GM23338 (cell line): ENCODE data around the gene ARHGEF40. TPM values are rescaled to one million over a fixed set of nuclear protein-coding genes. Genes with fewer than 3 reads are reported as not detected.
A peak's percentile ranks its signal among the peaks of the same experiment; 100 is the strongest.

Source experiments
- ATAC-seq: fragments of 200-7000 bp; cut with Tn5 transposase; 3 replicates; pipeline ENCODE4 v1.9.1; 2020
- DNase-seq: peaks from one replicate; pipeline ENCODE4 v3.0.0-alpha.2; 2015; ENCODE audit warnings: low spot score
- H2AFZ ChIP-seq: fragments of 200-600 bp; sonication (generic); 2 replicates; pipeline ENCODE4 v1.8.0; 2016; ENCODE audit warnings: antibody characterized with exemption, mild to moderate bottlenecking, moderate library complexity
- H3F3A ChIP-seq: fragments of 200-600 bp; sonication (generic); replicated peaks from 2 replicates; pipeline ENCODE4 v1.8.0; 2017; ENCODE audit warnings: antibody characterized with exemption, mixed run types, low read depth
- H3K27ac ChIP-seq: fragments of 200-600 bp; sonication (generic); 2 replicates; pipeline ENCODE4 v1.6.1; 2016; ENCODE audit warnings: low read depth
- H3K27me3 ChIP-seq: fragments of 200-600 bp; sonication (generic); 2 replicates; pipeline ENCODE4 v1.8.0; 2016; ENCODE audit warnings: mild to moderate bottlenecking, mixed run types, moderate library complexity; ENCODE audit not compliant: insufficient read depth
- H3K36me3 ChIP-seq: fragments of 200-600 bp; sonication (generic); 2 replicates; pipeline ENCODE4 v1.8.0; 2016; ENCODE audit warnings: mild to moderate bottlenecking; ENCODE audit not compliant: insufficient read depth
- H3K4me1 ChIP-seq: fragments of 200-600 bp; sonication (generic); 2 replicates; pipeline ENCODE4 v1.8.0; 2016; ENCODE audit warnings: mild to moderate bottlenecking, moderate library complexity; ENCODE audit not compliant: insufficient read depth
- H3K4me2 ChIP-seq: fragments of 200-600 bp; sonication (generic); 2 replicates; pipeline ENCODE4 v1.7.1; 2017; ENCODE audit warnings: mixed run types
- H3K4me3 ChIP-seq: fragments of 200-600 bp; sonication (generic); 2 replicates; pipeline ENCODE4 v1.6.1; 2016; ENCODE audit warnings: mixed run types
- H3K79me2 ChIP-seq: fragments of 200-600 bp; sonication (generic); replicated peaks from 2 replicates; pipeline ENCODE4 v1.8.0; 2017; ENCODE audit warnings: mild to moderate bottlenecking; ENCODE audit not compliant: insufficient read depth
- H3K9me2 ChIP-seq: fragments of 200-600 bp; sonication (generic); 2 replicates; pipeline ENCODE4 v1.8.0; 2017; ENCODE audit not compliant: insufficient read depth
- H4K20me1 ChIP-seq: fragments of 200-600 bp; sonication (generic); replicated peaks from 2 replicates; pipeline ENCODE4 v1.8.0; 2017; ENCODE audit warnings: mild to moderate bottlenecking; ENCODE audit not compliant: insufficient read depth
- H3K27ac Mint-ChIP-seq: 2 replicates; pipeline ENCODE4 v1.8.0; 2020; ENCODE audit warnings: inconsistent platforms, mild to moderate bottlenecking, moderate library complexity, mixed read lengths
- H3K27me3 Mint-ChIP-seq: 3 replicates; pipeline ENCODE4 v1.8.0; 2022; ENCODE audit warnings: low read depth, mild to moderate bottlenecking, moderate library complexity, mixed read lengths, inconsistent platforms; ENCODE audit not compliant: insufficient read depth, poor library complexity
- H3K36me3 Mint-ChIP-seq: 3 replicates; pipeline ENCODE4 v1.8.0; 2021; ENCODE audit warnings: low read depth, mild to moderate bottlenecking, inconsistent platforms, moderate library complexity, mixed read lengths
- H3K4me1 Mint-ChIP-seq: 3 replicates; pipeline ENCODE4 v1.8.0; 2020; ENCODE audit warnings: mild to moderate bottlenecking, inconsistent platforms, mixed read lengths
- H3K4me3 Mint-ChIP-seq: 3 replicates; pipeline ENCODE4 v1.8.0; 2021; ENCODE audit warnings: moderate library complexity, mild to moderate bottlenecking, inconsistent platforms, mixed read lengths
- H3K9me3 Mint-ChIP-seq: 3 replicates; pipeline ENCODE4 v1.8.0; 2020; ENCODE audit warnings: moderate library complexity, mild to moderate bottlenecking, inconsistent platforms, mixed read lengths
- CREB1 ChIP-seq: fragments of 250-450 bp; sonication (Bioruptor Pico); IDR thresholded peaks from 2 replicates; pipeline ENCODE4 v1.5.0; 2020; ENCODE audit warnings: low read depth, mild to moderate bottlenecking, moderate library complexity
- ETS1 ChIP-seq: IDR thresholded peaks from 2 replicates; pipeline ENCODE4 v1.6.1; 2016; ENCODE audit warnings: antibody characterized with exemption
- EZH2 ChIP-seq: fragments of 200-600 bp; sonication (generic); IDR thresholded peaks from one replicate; pipeline ENCODE4 v1.8.0; 2017; ENCODE audit warnings: antibody characterized with exemption, mild to moderate bottlenecking, low read depth; ENCODE audit not compliant: unreplicated experiment
- EZH2phosphoT487 ChIP-seq: fragments of 200-600 bp; sonication (generic); IDR thresholded peaks from one replicate; pipeline ENCODE4 v1.8.1; 2018; ENCODE audit warnings: antibody characterized with exemption; ENCODE audit not compliant: unreplicated experiment
- JUNB ChIP-seq: IDR thresholded peaks from one replicate; pipeline ENCODE4 v1.6.1; 2016; ENCODE audit warnings: antibody characterized with exemption; ENCODE audit not compliant: unreplicated experiment
- NANOG ChIP-seq: IDR thresholded peaks from 2 replicates; pipeline ENCODE4 v1.6.1; 2016; ENCODE audit warnings: antibody characterized with exemption, borderline replicate concordance
- POLR2AphosphoS5 ChIP-seq: IDR thresholded peaks from 2 replicates; pipeline ENCODE4 v1.6.1; 2016; ENCODE audit warnings: antibody characterized with exemption, low read depth
- STAT1 ChIP-seq: IDR thresholded peaks from one replicate; pipeline ENCODE4 v1.6.1; 2016; ENCODE audit warnings: antibody characterized with exemption; ENCODE audit not compliant: unreplicated experiment
- ZNF114 ChIP-seq: fragments of 250-450 bp; sonication (Bioruptor Pico); IDR thresholded peaks from 2 replicates; pipeline ENCODE4 v1.5.0; 2020; ENCODE audit warnings: mild to moderate bottlenecking, moderate library complexity
- ZNF331 ChIP-seq: fragments of 250-450 bp; sonication (Bioruptor Pico); IDR thresholded peaks from 2 replicates; pipeline ENCODE4 v1.5.0; 2020; ENCODE audit warnings: low read depth, mild to moderate bottlenecking, moderate library complexity
- polyA plus RNA-seq: library from polyadenylated mRNA; unstranded; fragments of >200 nt; fragmentation: Nextera tagmentation; extraction: Ambion mirVana; gene quantifications from 2 replicates; pipeline ENCODE4 v1.2.1, GENCODE V29; 2016
- total RNA-seq: library from RNA; depleted of rRNA; stranded (reverse); fragments of >200 nt; shearing (Covaris generic); gene quantifications from 2 replicates; pipeline ENCODE4 v1.2.3, GENCODE V29; 2014
- TF ChIP-seq, protein P1 (sequence below): IDR thresholded peaks from one replicate; pipeline ENCODE4 v1.6.1; 2018; ENCODE audit warnings: antibody characterized with exemption; ENCODE audit not compliant: unreplicated experiment
- TF ChIP-seq, protein P2 (sequence below): fragments of 250-450 bp; sonication (Bioruptor Pico); IDR thresholded peaks from 2 replicates; pipeline ENCODE4 v1.5.0; 2020; ENCODE audit warnings: mild to moderate bottlenecking, moderate library complexity
- TF ChIP-seq, protein P3 (sequence below), 2 experiments: fragments of 200-600 bp in 1 of 2; sonication (generic) in 1 of 2; conservative IDR thresholded peaks; 2 replicates each; pipeline versions ENCODE4 v1.5.1 to v1.6.1; 2016 to 2017; ENCODE audit warnings: antibody characterized with exemption in 2 of 2, low read depth in 2 of 2, mild to moderate bottlenecking in 2 of 2, moderate library complexity in 1 of 2

Gene ARHGEF40
- total and polyA plus RNA-seq, 2 experiments from 2014 or later = 17.7 to 44.6 TPM

GRCh38 chr14:21096978-21097635, 27.0 kb downstream of the ARHGEF40 start:
- H3K4me1 ChIP-seq = peaks cover 50% of the 10 kb centered on the region
- no peak for ATAC-seq

More at GRCh38 chr14:21096978-21097635, 27.0 kb downstream of the ARHGEF40 start:
- Histone ChIP-seq H3K9me2 (no peaks in the 10 kb centered on the region), H3K4me2 (peak overlapping the region; percentile 98), H4K20me1 (peaks cover 4% of the 10 kb centered on the region; the same call in 1 of the 2 replicates), H3K36me3 (peaks cover 3% of the 10 kb centered on the region), H3K27ac (peak overlapping the region; percentile 88), H3K27me3 (no peaks in the 10 kb centered on the region), H3K4me3 (peak overlapping the region; percentile 84), H3K79me2 (peaks cover 51% of the 10 kb centered on the region), H3F3A (peaks cover 27% of the 10 kb centered on the region), H2AFZ (no peak overlapping the region)
- peaks cover 76% of the 10 kb centered on the region for H3K4me1 Mint-ChIP-seq
- peak overlapping the region; percentile 92 for H3K4me3 Mint-ChIP-seq
- no peak for TF ChIP-seq EZH2phosphoT487
- TF ChIP-seq ZNF114 (CRISPR knock-in tag) = no peak
- TF ChIP-seq, protein P1, sequence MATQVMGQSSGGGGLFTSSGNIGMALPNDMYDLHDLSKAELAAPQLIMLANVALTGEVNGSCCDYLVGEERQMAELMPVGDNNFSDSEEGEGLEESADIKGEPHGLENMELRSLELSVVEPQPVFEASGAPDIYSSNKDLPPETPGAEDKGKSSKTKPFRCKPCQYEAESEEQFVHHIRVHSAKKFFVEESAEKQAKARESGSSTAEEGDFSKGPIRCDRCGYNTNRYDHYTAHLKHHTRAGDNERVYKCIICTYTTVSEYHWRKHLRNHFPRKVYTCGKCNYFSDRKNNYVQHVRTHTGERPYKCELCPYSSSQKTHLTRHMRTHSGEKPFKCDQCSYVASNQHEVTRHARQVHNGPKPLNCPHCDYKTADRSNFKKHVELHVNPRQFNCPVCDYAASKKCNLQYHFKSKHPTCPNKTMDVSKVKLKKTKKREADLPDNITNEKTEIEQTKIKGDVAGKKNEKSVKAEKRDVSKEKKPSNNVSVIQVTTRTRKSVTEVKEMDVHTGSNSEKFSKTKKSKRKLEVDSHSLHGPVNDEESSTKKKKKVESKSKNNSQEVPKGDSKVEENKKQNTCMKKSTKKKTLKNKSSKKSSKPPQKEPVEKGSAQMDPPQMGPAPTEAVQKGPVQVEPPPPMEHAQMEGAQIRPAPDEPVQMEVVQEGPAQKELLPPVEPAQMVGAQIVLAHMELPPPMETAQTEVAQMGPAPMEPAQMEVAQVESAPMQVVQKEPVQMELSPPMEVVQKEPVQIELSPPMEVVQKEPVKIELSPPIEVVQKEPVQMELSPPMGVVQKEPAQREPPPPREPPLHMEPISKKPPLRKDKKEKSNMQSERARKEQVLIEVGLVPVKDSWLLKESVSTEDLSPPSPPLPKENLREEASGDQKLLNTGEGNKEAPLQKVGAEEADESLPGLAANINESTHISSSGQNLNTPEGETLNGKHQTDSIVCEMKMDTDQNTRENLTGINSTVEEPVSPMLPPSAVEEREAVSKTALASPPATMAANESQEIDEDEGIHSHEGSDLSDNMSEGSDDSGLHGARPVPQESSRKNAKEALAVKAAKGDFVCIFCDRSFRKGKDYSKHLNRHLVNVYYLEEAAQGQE = no peak
- TF ChIP-seq, protein P2, sequence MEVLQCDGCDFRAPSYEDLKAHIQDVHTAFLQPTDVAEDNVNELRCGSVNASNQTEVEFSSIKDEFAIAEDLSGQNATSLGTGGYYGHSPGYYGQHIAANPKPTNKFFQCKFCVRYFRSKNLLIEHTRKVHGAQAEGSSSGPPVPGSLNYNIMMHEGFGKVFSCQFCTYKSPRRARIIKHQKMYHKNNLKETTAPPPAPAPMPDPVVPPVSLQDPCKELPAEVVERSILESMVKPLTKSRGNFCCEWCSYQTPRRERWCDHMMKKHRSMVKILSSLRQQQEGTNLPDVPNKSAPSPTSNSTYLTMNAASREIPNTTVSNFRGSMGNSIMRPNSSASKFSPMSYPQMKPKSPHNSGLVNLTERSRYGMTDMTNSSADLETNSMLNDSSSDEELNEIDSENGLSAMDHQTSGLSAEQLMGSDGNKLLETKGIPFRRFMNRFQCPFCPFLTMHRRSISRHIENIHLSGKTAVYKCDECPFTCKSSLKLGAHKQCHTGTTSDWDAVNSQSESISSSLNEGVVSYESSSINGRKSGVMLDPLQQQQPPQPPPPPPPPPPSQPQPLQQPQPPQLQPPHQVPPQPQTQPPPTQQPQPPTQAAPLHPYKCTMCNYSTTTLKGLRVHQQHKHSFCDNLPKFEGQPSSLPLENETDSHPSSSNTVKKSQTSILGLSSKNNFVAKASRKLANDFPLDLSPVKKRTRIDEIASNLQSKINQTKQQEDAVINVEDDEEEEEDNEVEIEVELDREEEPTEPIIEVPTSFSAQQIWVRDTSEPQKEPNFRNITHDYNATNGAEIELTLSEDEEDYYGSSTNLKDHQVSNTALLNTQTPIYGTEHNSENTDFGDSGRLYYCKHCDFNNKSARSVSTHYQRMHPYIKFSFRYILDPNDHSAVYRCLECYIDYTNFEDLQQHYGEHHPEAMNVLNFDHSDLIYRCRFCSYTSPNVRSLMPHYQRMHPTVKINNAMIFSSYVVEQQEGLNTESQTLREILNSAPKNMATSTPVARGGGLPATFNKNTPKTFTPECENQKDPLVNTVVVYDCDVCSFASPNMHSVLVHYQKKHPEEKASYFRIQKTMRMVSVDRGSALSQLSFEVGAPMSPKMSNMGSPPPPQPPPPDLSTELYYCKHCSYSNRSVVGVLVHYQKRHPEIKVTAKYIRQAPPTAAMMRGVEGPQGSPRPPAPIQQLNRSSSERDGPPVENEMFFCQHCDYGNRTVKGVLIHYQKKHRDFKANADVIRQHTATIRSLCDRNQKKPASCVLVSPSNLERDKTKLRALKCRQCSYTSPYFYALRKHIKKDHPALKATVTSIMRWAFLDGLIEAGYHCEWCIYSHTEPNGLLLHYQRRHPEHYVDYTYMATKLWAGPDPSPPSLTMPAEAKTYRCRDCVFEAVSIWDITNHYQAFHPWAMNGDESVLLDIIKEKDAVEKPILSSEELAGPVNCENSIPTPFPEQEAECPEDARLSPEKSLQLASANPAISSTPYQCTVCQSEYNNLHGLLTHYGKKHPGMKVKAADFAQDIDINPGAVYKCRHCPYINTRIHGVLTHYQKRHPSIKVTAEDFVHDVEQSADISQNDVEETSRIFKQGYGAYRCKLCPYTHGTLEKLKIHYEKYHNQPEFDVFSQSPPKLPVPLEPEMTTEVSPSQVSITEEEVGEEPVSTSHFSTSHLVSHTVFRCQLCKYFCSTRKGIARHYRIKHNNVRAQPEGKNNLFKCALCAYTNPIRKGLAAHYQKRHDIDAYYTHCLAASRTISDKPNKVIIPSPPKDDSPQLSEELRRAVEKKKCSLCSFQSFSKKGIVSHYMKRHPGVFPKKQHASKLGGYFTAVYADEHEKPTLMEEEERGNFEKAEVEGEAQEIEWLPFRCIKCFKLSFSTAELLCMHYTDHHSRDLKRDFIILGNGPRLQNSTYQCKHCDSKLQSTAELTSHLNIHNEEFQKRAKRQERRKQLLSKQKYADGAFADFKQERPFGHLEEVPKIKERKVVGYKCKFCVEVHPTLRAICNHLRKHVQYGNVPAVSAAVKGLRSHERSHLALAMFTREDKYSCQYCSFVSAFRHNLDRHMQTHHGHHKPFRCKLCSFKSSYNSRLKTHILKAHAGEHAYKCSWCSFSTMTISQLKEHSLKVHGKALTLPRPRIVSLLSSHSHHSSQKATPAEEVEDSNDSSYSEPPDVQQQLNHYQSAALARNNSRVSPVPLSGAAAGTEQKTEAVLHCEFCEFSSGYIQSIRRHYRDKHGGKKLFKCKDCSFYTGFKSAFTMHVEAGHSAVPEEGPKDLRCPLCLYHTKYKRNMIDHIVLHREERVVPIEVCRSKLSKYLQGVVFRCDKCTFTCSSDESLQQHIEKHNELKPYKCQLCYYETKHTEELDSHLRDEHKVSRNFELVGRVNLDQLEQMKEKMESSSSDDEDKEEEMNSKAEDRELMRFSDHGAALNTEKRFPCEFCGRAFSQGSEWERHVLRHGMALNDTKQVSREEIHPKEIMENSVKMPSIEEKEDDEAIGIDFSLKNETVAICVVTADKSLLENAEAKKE (CRISPR knock-in tag) = no peak
- TF ChIP-seq, protein P3, sequence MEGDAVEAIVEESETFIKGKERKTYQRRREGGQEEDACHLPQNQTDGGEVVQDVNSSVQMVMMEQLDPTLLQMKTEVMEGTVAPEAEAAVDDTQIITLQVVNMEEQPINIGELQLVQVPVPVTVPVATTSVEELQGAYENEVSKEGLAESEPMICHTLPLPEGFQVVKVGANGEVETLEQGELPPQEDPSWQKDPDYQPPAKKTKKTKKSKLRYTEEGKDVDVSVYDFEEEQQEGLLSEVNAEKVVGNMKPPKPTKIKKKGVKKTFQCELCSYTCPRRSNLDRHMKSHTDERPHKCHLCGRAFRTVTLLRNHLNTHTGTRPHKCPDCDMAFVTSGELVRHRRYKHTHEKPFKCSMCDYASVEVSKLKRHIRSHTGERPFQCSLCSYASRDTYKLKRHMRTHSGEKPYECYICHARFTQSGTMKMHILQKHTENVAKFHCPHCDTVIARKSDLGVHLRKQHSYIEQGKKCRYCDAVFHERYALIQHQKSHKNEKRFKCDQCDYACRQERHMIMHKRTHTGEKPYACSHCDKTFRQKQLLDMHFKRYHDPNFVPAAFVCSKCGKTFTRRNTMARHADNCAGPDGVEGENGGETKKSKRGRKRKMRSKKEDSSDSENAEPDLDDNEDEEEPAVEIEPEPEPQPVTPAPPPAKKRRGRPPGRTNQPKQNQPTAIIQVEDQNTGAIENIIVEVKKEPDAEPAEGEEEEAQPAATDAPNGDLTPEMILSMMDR (conservative IDR thresholded peaks at IDR 0.05; ENCODE audit: low read depth in 2 of 2) = no peak
- TF ChIP-seq STAT1 = no peak
- TF ChIP-seq POLR2AphosphoS5 = no peak
- no peak for TF ChIP-seq ZNF331 (CRISPR knock-in tag)
- no peak for TF ChIP-seq JUNB
- TF ChIP-seq NANOG = no peak
- no peak for TF ChIP-seq ETS1
- TF ChIP-seq EZH2 = no peak
- TF ChIP-seq CREB1 (CRISPR knock-in tag) = no peak
- H3K27ac Mint-ChIP-seq = peak overlapping the region; percentile 97
- H3K9me3 Mint-ChIP-seq = peaks cover 8% of the 10 kb centered on the region; the same call in 2 of the 3 replicates
- peak; percentile 36 for DNase-seq
- peaks cover 20% of the 10 kb centered on the region for H3K36me3 Mint-ChIP-seq
- peaks cover 27% of the 10 kb centered on the region for H3K27me3 Mint-ChIP-seq
